NCI-H2029 treated with DMSO at 0.1 percent for 48 hours (cell line): ENCODE data around the gene MAOA.

Experiments
- DNase-seq: peaks from one replicate; lab custom pipeline; 2025; lab: John Stamatoyannopoulos, UW

The MAOA gene

GRCh38 chrX:43758044-43758443 lies 101.9 kb downstream of the MAOA start:
- no peak for DNase-seq

DNA sequence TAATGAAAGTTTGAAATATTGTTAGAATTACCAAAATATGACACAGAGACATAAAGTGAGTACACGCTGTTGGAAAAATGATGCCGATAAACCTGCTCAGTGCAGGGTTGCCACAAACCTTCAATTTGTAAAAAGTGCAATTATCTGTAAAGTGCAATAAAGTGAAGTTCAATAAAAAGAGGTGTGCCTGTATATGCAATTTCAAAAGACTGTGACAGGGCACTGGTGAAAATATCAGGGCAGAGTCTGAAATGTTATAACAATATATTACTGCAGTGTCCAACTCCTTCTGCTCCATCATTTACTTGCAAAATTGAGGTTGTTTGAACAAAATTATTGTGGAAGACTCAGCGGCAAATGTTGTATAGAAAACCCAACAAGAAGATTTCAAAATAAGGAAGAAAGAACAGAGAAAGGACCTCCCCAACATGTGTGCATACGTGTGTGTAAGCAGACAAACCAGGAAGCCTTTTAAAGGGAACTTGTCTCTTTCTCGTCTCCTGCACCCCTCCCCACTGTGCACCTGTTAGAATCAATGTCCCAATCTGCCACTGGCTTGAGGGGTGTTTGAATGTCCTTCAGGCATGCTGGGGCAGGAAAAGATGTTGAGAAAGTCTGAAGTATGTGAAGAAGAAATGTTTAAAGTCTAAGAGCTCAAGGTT lies 130.0 kb downstream of the MAOA start:
- no peak for DNase-seq
